Measurements from ENCODE around the gene GUCY1A1.

DNA sequence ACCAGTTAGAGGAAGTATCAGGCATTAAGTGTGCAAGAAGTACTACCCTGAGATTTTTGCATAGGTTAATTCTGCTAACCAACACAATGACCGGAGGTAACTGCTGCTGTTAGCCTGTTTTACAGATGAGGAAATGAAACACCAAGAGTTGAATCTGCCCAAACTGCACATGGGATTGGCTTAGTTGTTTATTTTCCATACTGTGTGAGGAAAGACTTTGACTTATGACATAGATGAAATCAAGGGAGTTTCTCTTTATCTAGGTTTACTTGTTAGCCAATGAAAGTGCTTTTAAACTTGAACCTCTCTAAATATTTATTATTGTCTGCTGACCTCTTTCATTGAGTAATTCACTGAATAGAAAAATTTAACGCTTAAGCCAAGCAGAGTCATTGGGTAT is 102.4 kb downstream of the GUCY1A1 start:
- TF ChIP-seq CTCF (IDR thresholded peaks at IDR 0.05) (no peak), ZFX (IDR thresholded peaks at IDR 0.05; ENCODE audit: borderline replicate concordance) (no peak)
